ENCODE measurements around the gene TAF10. TPM values are rescaled to one million over a fixed set of nuclear protein-coding genes. Genes with fewer than 3 reads are reported as not detected.

The TAF10 gene
- total RNA-seq, result 100 to 1,000 TPM; 108 to 123 TPM

- DNase-seq, result peak; percentile 96 to 97
- Mint-ChIP-seq H3K4me3 (peak within 1 kb of the TSS; percentile 88 to 93), H3K9me3 (no peaks in the 10 kb centered on the region), H3K27me3 (ENCODE audit: low read depth) (no peaks in the 10 kb centered on the region), H3K4me1 (ENCODE audit: low read depth) (peaks cover 39% of the 10 kb centered on the region), H3K36me3 (ENCODE audit: insufficient read depth in 2 of 2) (peaks cover 9 to 28% of the 10 kb centered on the region in 2 donors), H3K27ac (peak within 1 kb of the TSS; percentile 71)
- ATAC-seq (replicated peaks in 1 of 2), result peak; percentile 87 to 91
Measured at GRCh38 chr11:6612213-6613041, at the start of gene TAF10. Gene TAF10, minus strand, starts transcription at chr11:6612216. Its CDS starts 27 bp downstream, at chr11:6612189.

GRCh38 chr11:6660712-6661111 is 48.7 kb upstream of the TAF10 start:
- Mint-ChIP-seq H3K9me3 (no peaks in the 10 kb centered on the region), H3K27ac (no peak overlapping the region), H3K4me1 (ENCODE audit: low read depth) (peaks cover 9% of the 10 kb centered on the region), H3K36me3 (ENCODE audit: insufficient read depth in 2 of 2) (peaks cover 0 to 3% of the 10 kb centered on the region in 2 donors), H3K27me3 (ENCODE audit: low read depth) (peaks cover 15% of the 10 kb centered on the region), H3K4me3 (no peak overlapping the region)
- DNase-seq (no peak), ATAC-seq (replicated peaks in 1 of 2) (no peak)

GRCh38 chr11:6658647-6659046 is 46.6 kb upstream of the TAF10 start:
- Mint-ChIP-seq H3K27ac (no peak overlapping the region), H3K4me3 (no peak overlapping the region), H3K4me1 (ENCODE audit: low read depth) (peaks cover 2% of the 10 kb centered on the region), H3K27me3 (ENCODE audit: low read depth) (peaks cover 15% of the 10 kb centered on the region), H3K9me3 (no peaks in the 10 kb centered on the region), H3K36me3 (ENCODE audit: insufficient read depth in 2 of 2) (peaks cover 0 to 3% of the 10 kb centered on the region in 2 donors)
- DNase-seq (no peak), ATAC-seq (replicated peaks in 1 of 2) (no peak)

- DNase-seq (no peak), ATAC-seq (replicated peaks in 1 of 2) (no peak)
- H3K27ac Mint-ChIP-seq, result no peak overlapping the region
- H3K4me1 Mint-ChIP-seq (ENCODE audit: low read depth), result no peaks in the 10 kb centered on the region
- peaks cover 15% of the 10 kb centered on the region for H3K27me3 Mint-ChIP-seq (ENCODE audit: low read depth)
- peak overlapping the region in 1 of 2 donors; percentile 41 for H3K4me3 Mint-ChIP-seq
- H3K36me3 Mint-ChIP-seq (ENCODE audit: insufficient read depth in 2 of 2), result peaks cover 0 to 3% of the 10 kb centered on the region in 2 donors
- no peaks in the 10 kb centered on the region for H3K9me3 Mint-ChIP-seq
Measured at GRCh38 chr11:6657346-6657745, 45.3 kb upstream of the TAF10 start.

GRCh38 chr11:6656936-6657335 is 44.9 kb upstream of the TAF10 start:
- ATAC-seq (replicated peaks in 1 of 2), result no peak
- Mint-ChIP-seq H3K9me3 (no peaks in the 10 kb centered on the region), H3K4me3 (peak overlapping the region; percentile 33 to 74)

GRCh38 chr11:6656584-6656915 is 44.5 kb upstream of the TAF10 start:
- H3K4me1 Mint-ChIP-seq (ENCODE audit: low read depth), result no peaks in the 10 kb centered on the region
- DNase-seq, result no peak
- peak overlapping the region; percentile 74 to 78 for H3K4me3 Mint-ChIP-seq
- no peak for ATAC-seq (replicated peaks in 1 of 2)
- H3K36me3 Mint-ChIP-seq (ENCODE audit: insufficient read depth in 2 of 2), result peaks cover 0 to 3% of the 10 kb centered on the region in 2 donors
- H3K27me3 Mint-ChIP-seq (ENCODE audit: low read depth), result peaks cover 15% of the 10 kb centered on the region
- no peaks in the 10 kb centered on the region for H3K9me3 Mint-ChIP-seq
- no peak overlapping the region for H3K27ac Mint-ChIP-seq

More at GRCh38 chr11:6656936-6657335, 44.9 kb upstream of the TAF10 start:
- no peaks in the 10 kb centered on the region for H3K4me1 Mint-ChIP-seq (ENCODE audit: low read depth)
- no peak overlapping the region for H3K27ac Mint-ChIP-seq
- DNase-seq, result no peak
- H3K36me3 Mint-ChIP-seq (ENCODE audit: insufficient read depth in 2 of 2), result peaks cover 0 to 3% of the 10 kb centered on the region in 2 donors
- H3K27me3 Mint-ChIP-seq (ENCODE audit: low read depth), result peaks cover 15% of the 10 kb centered on the region

GRCh38 chr11:6655790-6656583 is 44.0 kb upstream of the TAF10 start, which contains the start of gene DCHS1:
Gene DCHS1, minus strand, starts transcription at chr11:6655809. Its CDS starts 14,196 bp downstream, at chr11:6641613.
- Mint-ChIP-seq H3K27ac (peak within 1 kb of the TSS; percentile 42), H3K4me3 (peak within 1 kb of the TSS; percentile 74 to 78), H3K27me3 (ENCODE audit: low read depth) (peaks cover 15% of the 10 kb centered on the region), H3K9me3 (no peaks in the 10 kb centered on the region), H3K36me3 (ENCODE audit: insufficient read depth in 2 of 2) (peaks cover 0 to 3% of the 10 kb centered on the region in 2 donors), H3K4me1 (ENCODE audit: low read depth) (no peaks in the 10 kb centered on the region)
- peak in 1 of 2 donors; percentile 10 for ATAC-seq (replicated peaks in 1 of 2)
- peak in 1 of 2 donors; percentile 19 for DNase-seq

GRCh38 chr11:6655020-6655789 is 43.2 kb upstream of the TAF10 start:
- Mint-ChIP-seq H3K9me3 (no peaks in the 10 kb centered on the region), H3K36me3 (ENCODE audit: insufficient read depth in 2 of 2) (peaks cover 0 to 3% of the 10 kb centered on the region in 2 donors), H3K4me1 (ENCODE audit: low read depth) (no peaks in the 10 kb centered on the region), H3K27me3 (ENCODE audit: low read depth) (peaks cover 15% of the 10 kb centered on the region), H3K4me3 (no peak overlapping the region), H3K27ac (no peak overlapping the region)
- DNase-seq (peak; percentile 43 to 45), ATAC-seq (replicated peaks in 1 of 2) (peak; percentile 64 to 68)

GRCh38 chr11:6654281-6655019 is 42.4 kb upstream of the TAF10 start:
- ATAC-seq (replicated peaks in 1 of 2) (peak; percentile 20 to 23), DNase-seq (no peak)
- no peaks in the 10 kb centered on the region for H3K9me3 Mint-ChIP-seq
- no peak overlapping the region for H3K4me3 Mint-ChIP-seq
- H3K27ac Mint-ChIP-seq, result no peak overlapping the region
- peaks cover 15% of the 10 kb centered on the region for H3K27me3 Mint-ChIP-seq (ENCODE audit: low read depth)
- no peaks in the 10 kb centered on the region for H3K4me1 Mint-ChIP-seq (ENCODE audit: low read depth)
- peaks cover 0 to 3% of the 10 kb centered on the region in 2 donors for H3K36me3 Mint-ChIP-seq (ENCODE audit: insufficient read depth in 2 of 2)

GRCh38 chr11:6653656-6654055 is 41.6 kb upstream of the TAF10 start:
- Mint-ChIP-seq H3K9me3 (no peaks in the 10 kb centered on the region), H3K4me1 (ENCODE audit: low read depth) (no peaks in the 10 kb centered on the region), H3K4me3 (no peak overlapping the region), H3K27ac (no peak overlapping the region), H3K27me3 (ENCODE audit: low read depth) (peaks cover 15% of the 10 kb centered on the region), H3K36me3 (ENCODE audit: insufficient read depth in 2 of 2) (peaks cover 0 to 3% of the 10 kb centered on the region in 2 donors)
- DNase-seq, result no peak
- ATAC-seq (replicated peaks in 1 of 2), result no peak

- no peak overlapping the region for H3K4me3 Mint-ChIP-seq
- H3K4me1 Mint-ChIP-seq (ENCODE audit: low read depth), result no peaks in the 10 kb centered on the region
- ATAC-seq (replicated peaks in 1 of 2), result no peak
- no peak for DNase-seq
- no peak overlapping the region for H3K27ac Mint-ChIP-seq
- peaks cover 15% of the 10 kb centered on the region for H3K27me3 Mint-ChIP-seq (ENCODE audit: low read depth)
- peaks cover 0 to 3% of the 10 kb centered on the region in 2 donors for H3K36me3 Mint-ChIP-seq (ENCODE audit: insufficient read depth in 2 of 2)
- no peaks in the 10 kb centered on the region for H3K9me3 Mint-ChIP-seq
Measured at GRCh38 chr11:6653097-6653496, 41.1 kb upstream of the TAF10 start.

- Mint-ChIP-seq H3K27me3 (ENCODE audit: low read depth) (peaks cover 14% of the 10 kb centered on the region), H3K4me3 (no peak overlapping the region), H3K9me3 (no peaks in the 10 kb centered on the region), H3K27ac (no peak overlapping the region), H3K4me1 (ENCODE audit: low read depth) (no peaks in the 10 kb centered on the region), H3K36me3 (ENCODE audit: insufficient read depth in 2 of 2) (peaks cover 0 to 3% of the 10 kb centered on the region in 2 donors)
- DNase-seq (no peak), ATAC-seq (replicated peaks in 1 of 2) (no peak)
Measured at GRCh38 chr11:6652182-6652581, 40.2 kb upstream of the TAF10 start.
